HCT116 (cell line): ENCODE measurements around the gene WDR38. TPM values are rescaled to one million over a fixed set of nuclear protein-coding genes. Genes with fewer than 3 reads are reported as not detected.

Experiments used
- ATAC-seq: fragments of 200-7000 bp; cut with Tn5 transposase; 2 replicates; pipeline ENCODE4 v1.9.1; 2020; ENCODE audit warnings: mild to moderate bottlenecking, moderate library complexity
- BruUV-seq: library from RNA; stranded (reverse); fragments of 400-500 nt; replicated peaks from 2 replicates; lab custom pipeline; 2021; lab: Mats Ljungman, UMichigan
- CTCF ChIA-PET: fragments of 300-600 bp; sonication (Branson Sonifier 250); formaldehyde crosslinking; loops from one replicate; lab custom pipeline; 2021; ENCODE audit warnings: antibody characterized with exemption; lab: Charles Lee
- POLR2A ChIA-PET: fragments of 300-600, 350-600 bp; sonication (Branson Sonifier 250); formaldehyde crosslinking; loops from one replicate; lab custom pipeline; 2021; ENCODE audit warnings: antibody characterized with exemption; lab: Charles Lee
- RAD21 ChIA-PET, 2 experiments: fragments of 300-600 bp; sonication (Branson Sonifier 250); formaldehyde crosslinking; loops; one replicate each; lab custom pipeline; 2023; ENCODE audit warnings: low total read pairs in 2 of 2; ENCODE audit not compliant: uncharacterized antibody in 2 of 2, unreplicated experiment in 2 of 2, low non-redundant PET in 1 of 2; lab: Charles Lee
- DNase-seq: peaks from one replicate; pipeline ENCODE4 v3.0.0-alpha.2; 2010; ENCODE audit warnings: low read depth, low spot score
- H2AFZ ChIP-seq: fragments of 200-600 bp; shearing (Covaris generic), sonication (generic); 2 replicates; pipeline ENCODE4 v1.6.1; 2017; ENCODE audit warnings: low read depth, mixed run types, mixed read lengths, antibody characterized with exemption, low read length; ENCODE audit not compliant: poor library complexity, severe bottlenecking
- H3K27ac ChIP-seq: 2 replicates; pipeline ENCODE4 v1.5.1; 2012; ENCODE audit warnings: low read depth, low read length
- H3K27me3 ChIP-seq: fragments of 200-600 bp; sonication (generic); 2 replicates; pipeline ENCODE4 v1.6.1; 2016; ENCODE audit warnings: mixed run types, low read length, mixed read lengths; ENCODE audit not compliant: insufficient read depth
- H3K36me3 ChIP-seq, 2 experiments: fragments of 200-500 bp in 1 of 2; fragments of 200-600 bp in 1 of 2; sonication (Bioruptor generic) in 1 of 2; sonication (generic) in 1 of 2; 2 replicates each; pipeline versions ENCODE4 v1.5.1 to v1.6.1; 2014 to 2016; ENCODE audit warnings: low read length in 2 of 2, inconsistent platforms in 1 of 2, mixed read lengths in 1 of 2, mixed run types in 1 of 2; ENCODE audit not compliant: insufficient read depth in 2 of 2, control insufficient read depth in 1 of 2
- H3K4me1 ChIP-seq, 2 experiments: fragments of 200-600 bp in 1 of 2; sonication (generic) in 1 of 2; 2 replicates each; pipeline versions ENCODE4 v1.5.1 to v1.6.1; 2012 to 2017; ENCODE audit warnings: low read length in 2 of 2, inconsistent platforms in 1 of 2, mild to moderate bottlenecking in 1 of 2, mixed read lengths in 1 of 2, mixed run types in 1 of 2, moderate library complexity in 1 of 2; ENCODE audit not compliant: insufficient read depth in 2 of 2, control insufficient read depth in 1 of 2
- H3K4me2 ChIP-seq: fragments of 200-600 bp; sonication (generic); 2 replicates; pipeline ENCODE4 v1.6.1; 2017; ENCODE audit warnings: mixed run types, low read length, mixed read lengths
- H3K4me3 ChIP-seq, 2 experiments: fragments of 200-600 bp in 1 of 2; sonication (generic) in 1 of 2; replicated peaks in 1 of 2; 2 replicates each; pipeline ENCODE4 v1.5.1; 2011 to 2016; ENCODE audit warnings: low read length in 2 of 2, control low read depth in 1 of 2, low read depth in 1 of 2, mild to moderate bottlenecking in 1 of 2, mixed read lengths in 1 of 2, mixed run types in 1 of 2
- H3K79me2 ChIP-seq: fragments of 200-600 bp; sonication (generic); 2 replicates; pipeline ENCODE4 v1.6.1; 2017; ENCODE audit warnings: mild to moderate bottlenecking, mixed run types, low read length, moderate library complexity, mixed read lengths; ENCODE audit not compliant: insufficient read depth
- H3K9ac ChIP-seq: fragments of 200-600 bp; sonication (generic); 2 replicates; pipeline ENCODE4 v1.6.1; 2016; ENCODE audit warnings: low read length, mixed read lengths
- H3K9me2 ChIP-seq: fragments of 200-600 bp; sonication (generic), shearing (Covaris generic); 2 replicates; pipeline ENCODE4 v1.6.1; 2017; ENCODE audit warnings: mixed run types, mild to moderate bottlenecking, moderate library complexity; ENCODE audit not compliant: insufficient read depth
- H3K9me3 ChIP-seq, 2 experiments: fragments of 200-500 bp in 1 of 2; fragments of 200-600 bp in 1 of 2; sonication (Bioruptor generic) in 1 of 2; sonication (generic) in 1 of 2; 2 replicates each; pipeline ENCODE4 v1.6.1; 2014 to 2017; ENCODE audit warnings: low read length in 2 of 2, mixed read lengths in 2 of 2, inconsistent platforms in 1 of 2, low read depth in 1 of 2, mild to moderate bottlenecking in 1 of 2, mixed run types in 1 of 2, moderate library complexity in 1 of 2; ENCODE audit not compliant: control insufficient read depth in 1 of 2, insufficient read depth in 1 of 2
- H4K20me1 ChIP-seq: fragments of 200-600 bp; sonication (generic), shearing (Covaris generic); 2 replicates; pipeline ENCODE4 v1.6.1; 2017; ENCODE audit warnings: mixed run types, mild to moderate bottlenecking, moderate library complexity; ENCODE audit not compliant: insufficient read depth
- EGR1 ChIP-seq: IDR thresholded peaks from 2 replicates; pipeline ENCODE4 v1.6.1; 2012; ENCODE audit warnings: low read depth
- ELF1 ChIP-seq: IDR thresholded peaks from 2 replicates; pipeline ENCODE4 v1.6.1; 2012; ENCODE audit warnings: low read depth, borderline replicate concordance
- EZH2phosphoT487 ChIP-seq: fragments of 200-600 bp; IDR thresholded peaks from 2 replicates; pipeline ENCODE4 v1.6.1; 2018; ENCODE audit warnings: antibody characterized with exemption, borderline replicate concordance
- JUND ChIP-seq: IDR thresholded peaks from 2 replicates; pipeline ENCODE4 v1.6.1; 2012
- RAD21 ChIP-seq: IDR thresholded peaks from 2 replicates; pipeline ENCODE4 v1.6.1; 2012; ENCODE audit warnings: low read depth, mild to moderate bottlenecking
- SRF ChIP-seq: IDR thresholded peaks from 2 replicates; pipeline ENCODE4 v1.6.1; 2012; ENCODE audit warnings: low read depth
- TCF7L2 ChIP-seq: IDR thresholded peaks from 2 replicates; pipeline ENCODE4 v1.7.0; 2011; ENCODE audit warnings: borderline replicate concordance, inconsistent platforms; ENCODE audit not compliant: insufficient read depth, insufficient read length; ENCODE audit errors: extremely low read depth
- YY1 ChIP-seq: IDR thresholded peaks from 2 replicates; pipeline ENCODE4 v1.6.1; 2011; ENCODE audit warnings: low read length, low read depth, moderate library complexity, mild to moderate bottlenecking; ENCODE audit not compliant: insufficient replicate concordance; ENCODE audit errors: extremely low read depth
- ZFX ChIP-seq: fragments of 450-650 bp; IDR thresholded peaks from 2 replicates; pipeline ENCODE4 v1.6.1; 2017
- ZNF274 ChIP-seq: fragments of 200-500 bp; sonication (Bioruptor generic); IDR thresholded peaks from 2 replicates; pipeline ENCODE4 v1.6.1; 2014; ENCODE audit warnings: mild to moderate bottlenecking, low read depth, low read length, inconsistent platforms
- intact Hi-C: fragments of 100-400 bp; cut with micrococcal nuclease; formaldehyde crosslinking; loops from 2 replicates; pipeline ENCODE4 v1.10.0; 2022
- total RNA-seq: library from RNA; stranded (reverse); gene quantifications from one replicate; pipeline ENCODE4 v1.2.1, GENCODE V29; 2021; ENCODE audit not compliant: unreplicated experiment
- TF ChIP-seq, protein P1 (sequence below), 3 experiments: fragments of 200-600 bp in 1 of 3; sonication (generic) in 1 of 3; IDR thresholded peaks in 2 of 3; conservative IDR thresholded peaks in 1 of 3; 2 replicates each; pipeline ENCODE4 v1.5.1; 2012 to 2017; ENCODE audit warnings: low read depth in 2 of 3, low read length in 2 of 3, antibody characterized with exemption in 1 of 3, borderline replicate concordance in 1 of 3, control low read depth in 1 of 3, mild to moderate bottlenecking in 1 of 3, mixed read lengths in 1 of 3, mixed run types in 1 of 3, moderate library complexity in 1 of 3; ENCODE audit not compliant: insufficient read depth in 1 of 3
- TF ChIP-seq, protein P2 (sequence below): IDR thresholded peaks from 2 replicates; pipeline ENCODE4 v1.6.1; 2012

The WDR38 gene
- total RNA-seq, 1 experiment from 2014 or later: not detected

- Histone ChIP-seq H3K27ac (no peak overlapping the region), H3K9me3 (no peaks in the 10 kb centered on the region), H3K4me2 (no peak overlapping the region), H3K27me3 (no peaks in the 10 kb centered on the region), H3K4me3 (no peak overlapping the region), H3K4me1 (peaks cover 5 to 42% of the 10 kb centered on the region in 2 experiments; a peak in 3 of 4 replicates), H3K36me3 (peaks cover 17 to 23% of the 10 kb centered on the region in 2 experiments), H3K9me2 (no peaks in the 10 kb centered on the region), H4K20me1 (peaks cover 32% of the 10 kb centered on the region), H3K79me2 (peaks cover 13% of the 10 kb centered on the region), H3K9ac (no peak overlapping the region), H2AFZ (no peak overlapping the region)
- no TSS peak for BruUV-seq
- ChIA-PET CTCF (interaction anchor here (0.8 to 11.7 kb wide), 8 partner anchors 13 to 518 kb away, joined by 3 to 601 read pairs (median 10); partner anchors contain the start of genes NR6A1 and OLFML2A), RAD21 (interaction anchor here (1.2 to 3.3 kb wide), 4 partner anchors 77 to 83 kb away, joined by 4 to 49 read pairs (median 30); partner anchors contain the start of genes NR6A1 (in 2 of the 2) and OLFML2A (in 2 of the 2)), POLR2A (no interaction called here)
- intact Hi-C loops: loop anchor here (10.0 kb wide), 1 partner anchor 439 kb away; the partner anchor contains the start of gene PSMB7
- no peak for TF ChIP-seq SRF
- no peak for TF ChIP-seq EZH2phosphoT487
- no peak for TF ChIP-seq ELF1
- TF ChIP-seq YY1: no peak
- TF ChIP-seq ZFX: no peak
- no peak for TF ChIP-seq ZNF274
- no peak for ATAC-seq
- no peak for DNase-seq
Observed at GRCh38 chr9:124854161-124854560, 901 bp downstream of the WDR38 start.

DNA sequence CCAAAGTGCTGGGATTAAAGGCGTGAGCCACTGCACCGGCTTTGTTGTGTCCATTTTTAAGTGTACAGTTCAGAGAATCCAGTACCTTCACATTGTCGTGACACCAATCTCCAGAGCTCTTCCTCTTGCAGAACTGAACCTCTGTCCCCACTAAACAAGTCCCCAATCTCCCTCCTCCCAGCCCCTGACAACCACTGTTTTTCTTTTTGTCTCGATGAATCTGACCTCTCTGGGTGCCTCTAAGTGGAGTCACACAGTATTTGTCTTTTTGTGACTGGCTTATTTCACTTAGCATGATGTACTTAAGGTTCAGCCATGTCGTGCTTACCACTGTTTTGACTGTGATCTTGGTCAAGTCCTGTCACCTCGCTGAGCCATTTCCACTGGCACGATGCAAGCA is 1.6 kb downstream of the WDR38 start:
- ChIA-PET CTCF (interaction anchor here (0.8 to 11.7 kb wide), 6 partner anchors 14 to 522 kb away, joined by 3 to 601 read pairs (median 16); partner anchors contain the start of genes NR6A1 and OLFML2A), POLR2A (interaction anchor here (2.6 to 4.4 kb wide), 2 partner anchors 75 to 83 kb away, joined by 8 to 21 read pairs; partner anchors contain the start of gene NR6A1), RAD21 (interaction anchor here in 1 of 2 experiments (2.3 kb wide), 1 partner anchor 83 kb away, joined by 6 read pairs; the partner anchor contains the start of gene NR6A1)
- no peak for ATAC-seq
- Histone ChIP-seq H3K27me3 (no peaks in the 10 kb centered on the region), H3K9me3 (no peaks in the 10 kb centered on the region), H3K36me3 (peaks cover 23 to 29% of the 10 kb centered on the region in 2 experiments), H3K4me2 (no peak overlapping the region), H3K79me2 (peaks cover 20% of the 10 kb centered on the region), H3K9me2 (no peaks in the 10 kb centered on the region), H2AFZ (no peak overlapping the region), H3K4me3 (no peak overlapping the region), H3K27ac (no peak overlapping the region), H4K20me1 (peaks cover 39% of the 10 kb centered on the region), H3K4me1 (peaks cover 5 to 49% of the 10 kb centered on the region in 2 experiments; a peak in 3 of 4 replicates), H3K9ac (no peak overlapping the region)
- TF ChIP-seq YY1: no peak
- TF ChIP-seq JUND: no peak
- no peak for TF ChIP-seq TCF7L2
- TF ChIP-seq, protein P1, sequence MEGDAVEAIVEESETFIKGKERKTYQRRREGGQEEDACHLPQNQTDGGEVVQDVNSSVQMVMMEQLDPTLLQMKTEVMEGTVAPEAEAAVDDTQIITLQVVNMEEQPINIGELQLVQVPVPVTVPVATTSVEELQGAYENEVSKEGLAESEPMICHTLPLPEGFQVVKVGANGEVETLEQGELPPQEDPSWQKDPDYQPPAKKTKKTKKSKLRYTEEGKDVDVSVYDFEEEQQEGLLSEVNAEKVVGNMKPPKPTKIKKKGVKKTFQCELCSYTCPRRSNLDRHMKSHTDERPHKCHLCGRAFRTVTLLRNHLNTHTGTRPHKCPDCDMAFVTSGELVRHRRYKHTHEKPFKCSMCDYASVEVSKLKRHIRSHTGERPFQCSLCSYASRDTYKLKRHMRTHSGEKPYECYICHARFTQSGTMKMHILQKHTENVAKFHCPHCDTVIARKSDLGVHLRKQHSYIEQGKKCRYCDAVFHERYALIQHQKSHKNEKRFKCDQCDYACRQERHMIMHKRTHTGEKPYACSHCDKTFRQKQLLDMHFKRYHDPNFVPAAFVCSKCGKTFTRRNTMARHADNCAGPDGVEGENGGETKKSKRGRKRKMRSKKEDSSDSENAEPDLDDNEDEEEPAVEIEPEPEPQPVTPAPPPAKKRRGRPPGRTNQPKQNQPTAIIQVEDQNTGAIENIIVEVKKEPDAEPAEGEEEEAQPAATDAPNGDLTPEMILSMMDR (IDR thresholded peaks at IDR 0.05 in 2 of 3, conservative IDR thresholded peaks at IDR 0.05 in 1 of 3; ENCODE audit: borderline replicate concordance in 1 of 3, insufficient read depth in 1 of 3, low read depth in 2 of 3, low read length in 2 of 3): no peak
- no peak for TF ChIP-seq EGR1
- TF ChIP-seq RAD21: no peak
- no peak for TF ChIP-seq ELF1
- TF ChIP-seq, protein P2, sequence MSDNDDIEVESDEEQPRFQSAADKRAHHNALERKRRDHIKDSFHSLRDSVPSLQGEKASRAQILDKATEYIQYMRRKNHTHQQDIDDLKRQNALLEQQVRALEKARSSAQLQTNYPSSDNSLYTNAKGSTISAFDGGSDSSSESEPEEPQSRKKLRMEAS: no peak
- intact Hi-C loops: loop anchor here (5.0 to 10.0 kb wide), 2 partner anchors 287 to 440 kb away; partner anchors contain the start of genes PSMB7 and SCAI
- no TSS peak for BruUV-seq
- no peak for DNase-seq
